SK-N-SH treated with all-trans-retinoic acid at 6 μM for 48 hours (cell line): ENCODE results near the gene ZFYVE27.

Source experiments
- ATAC-seq: fragments of 200-7000 bp; cut with Tn5 transposase; 3 replicates; pipeline ENCODE4 v1.9.1; 2020; ENCODE audit warnings: mild to moderate bottlenecking, moderate library complexity
- ARNTL ChIP-seq: fragments of 450-650 bp; formaldehyde crosslinking; IDR thresholded peaks from 2 replicates; pipeline ENCODE4 v1.5.0; 2020; ENCODE audit warnings: low read depth, mild to moderate bottlenecking, moderate library complexity, borderline replicate concordance
- BACH2 ChIP-seq: fragments of 250-450 bp; sonication (Bioruptor Pico); IDR thresholded peaks from 2 replicates; pipeline ENCODE4 v1.9.0; 2021; ENCODE audit warnings: mild to moderate bottlenecking, borderline replicate concordance
- CSDC2 ChIP-seq: fragments of 250-450 bp; sonication (Bioruptor Pico); IDR thresholded peaks from 2 replicates; pipeline ENCODE4 v1.5.0; 2020; ENCODE audit warnings: mild to moderate bottlenecking, moderate library complexity
- GLIS3 ChIP-seq: fragments of 250-450 bp; sonication (Bioruptor Pico); IDR thresholded peaks from 2 replicates; pipeline ENCODE4 v1.5.0; 2020; ENCODE audit warnings: mild to moderate bottlenecking, moderate library complexity
- ISL1 ChIP-seq: fragments of 250-450 bp; sonication (Bioruptor Pico); IDR thresholded peaks from 2 replicates; pipeline ENCODE4 v2.1.2; 2022; ENCODE audit warnings: mild to moderate bottlenecking, moderate library complexity
- OSR1 ChIP-seq: fragments of 250-450 bp; sonication (Bioruptor Pico); IDR thresholded peaks from 2 replicates; pipeline ENCODE4 v1.8.0; 2022; ENCODE audit warnings: moderate library complexity, mild to moderate bottlenecking, inconsistent platforms
- RARB ChIP-seq: fragments of 250-450 bp; sonication (Bioruptor Pico); IDR thresholded peaks from 2 replicates; pipeline ENCODE4 v1.8.0; 2021; ENCODE audit warnings: mild to moderate bottlenecking, moderate library complexity
- SNAI2 ChIP-seq: fragments of 250-450 bp; sonication (Bioruptor Pico); IDR thresholded peaks from 2 replicates; pipeline ENCODE4 v1.5.0; 2020; ENCODE audit warnings: mild to moderate bottlenecking, moderate library complexity
- TCF4 ChIP-seq: fragments of 250-450 bp; sonication (Bioruptor Pico); IDR thresholded peaks from 2 replicates; pipeline ENCODE4 v1.8.0; 2021; ENCODE audit warnings: mild to moderate bottlenecking, moderate library complexity, borderline replicate concordance
- TOX ChIP-seq: fragments of 250-450 bp; sonication (Bioruptor Pico); IDR thresholded peaks from 2 replicates; pipeline ENCODE4 v1.8.0; 2021; ENCODE audit warnings: mild to moderate bottlenecking, moderate library complexity, borderline replicate concordance
- ZFP3 ChIP-seq: fragments of 250-450 bp; sonication (Bioruptor Pico); IDR thresholded peaks from 2 replicates; pipeline ENCODE4 v1.5.0; 2020; ENCODE audit warnings: mild to moderate bottlenecking, moderate library complexity
- ZFP30 ChIP-seq: fragments of 450-650 bp; formaldehyde crosslinking; IDR thresholded peaks from 2 replicates; pipeline ENCODE4 v1.5.0; 2022; ENCODE audit warnings: mild to moderate bottlenecking, moderate library complexity
- ZNF565 ChIP-seq: fragments of 450-650 bp; formaldehyde crosslinking; conservative IDR thresholded peaks from 2 replicates; pipeline ENCODE4 v1.5.0; 2020; ENCODE audit warnings: low read depth, mild to moderate bottlenecking, moderate library complexity
- ZNF70 ChIP-seq: fragments of 450-650 bp; formaldehyde crosslinking; IDR thresholded peaks from 2 replicates; pipeline ENCODE4 v1.5.0; 2020; ENCODE audit warnings: mild to moderate bottlenecking, moderate library complexity
- ZNF8 ChIP-seq: fragments of 450-650 bp; formaldehyde crosslinking; IDR thresholded peaks from 2 replicates; pipeline ENCODE4 v1.5.0; 2020; ENCODE audit warnings: mild to moderate bottlenecking, moderate library complexity
- TF ChIP-seq, protein P1 (sequence below): fragments of 250-450 bp; sonication (Bioruptor Pico); IDR thresholded peaks from 2 replicates; pipeline ENCODE4 v1.5.1; 2021; ENCODE audit warnings: mild to moderate bottlenecking, moderate library complexity
- TF ChIP-seq, protein P2 (sequence below): fragments of 250-450 bp; sonication (Bioruptor Pico); IDR thresholded peaks from 2 replicates; pipeline ENCODE4 v1.5.0; 2020; ENCODE audit warnings: mild to moderate bottlenecking, moderate library complexity
- TF ChIP-seq, protein P3 (sequence below): fragments of 250-450 bp; sonication (Bioruptor Pico); IDR thresholded peaks from 2 replicates; pipeline ENCODE4 v1.8.0; 2021; ENCODE audit warnings: low read depth, mild to moderate bottlenecking, moderate library complexity, borderline replicate concordance

The ZFYVE27 gene

DNA sequence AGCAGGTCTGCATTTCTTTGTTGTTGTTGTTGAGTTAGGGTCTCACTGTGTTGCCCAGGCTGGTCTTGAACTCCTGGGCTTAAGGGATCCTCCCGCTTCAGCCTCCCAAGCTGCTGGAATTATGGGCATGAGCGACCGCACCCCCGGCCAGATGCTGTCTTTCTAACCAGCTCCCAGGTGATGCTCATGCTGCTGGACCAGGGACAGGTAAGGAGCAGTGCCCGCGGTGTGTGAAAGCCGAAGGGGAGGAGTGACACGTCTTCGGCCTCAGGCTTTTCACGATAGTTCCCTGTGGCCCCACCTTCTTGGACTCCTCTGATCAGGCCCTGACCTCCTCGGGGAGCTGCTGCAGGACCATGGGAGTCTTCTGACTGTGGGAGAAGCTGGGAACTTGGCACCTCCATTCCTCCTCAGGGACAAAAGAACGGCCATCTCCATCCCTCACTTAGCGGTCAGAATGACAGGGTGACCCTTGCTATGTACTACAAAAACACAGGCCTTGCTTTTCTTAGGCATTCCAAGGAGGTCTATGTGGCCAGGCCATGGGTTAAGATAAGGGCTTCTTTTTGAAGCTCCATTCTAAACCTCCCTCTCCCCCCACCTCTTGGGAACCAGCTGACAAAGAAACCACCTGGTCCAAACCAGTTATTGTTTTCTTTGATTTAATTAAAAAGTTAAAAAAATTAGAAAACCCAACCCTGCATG, 29.3 kb downstream of the ZFYVE27 start:
- TF ChIP-seq ZNF8 (CRISPR knock-in tag) (no peak), ZNF565 (no peak)
- no peak for ATAC-seq

DNA sequence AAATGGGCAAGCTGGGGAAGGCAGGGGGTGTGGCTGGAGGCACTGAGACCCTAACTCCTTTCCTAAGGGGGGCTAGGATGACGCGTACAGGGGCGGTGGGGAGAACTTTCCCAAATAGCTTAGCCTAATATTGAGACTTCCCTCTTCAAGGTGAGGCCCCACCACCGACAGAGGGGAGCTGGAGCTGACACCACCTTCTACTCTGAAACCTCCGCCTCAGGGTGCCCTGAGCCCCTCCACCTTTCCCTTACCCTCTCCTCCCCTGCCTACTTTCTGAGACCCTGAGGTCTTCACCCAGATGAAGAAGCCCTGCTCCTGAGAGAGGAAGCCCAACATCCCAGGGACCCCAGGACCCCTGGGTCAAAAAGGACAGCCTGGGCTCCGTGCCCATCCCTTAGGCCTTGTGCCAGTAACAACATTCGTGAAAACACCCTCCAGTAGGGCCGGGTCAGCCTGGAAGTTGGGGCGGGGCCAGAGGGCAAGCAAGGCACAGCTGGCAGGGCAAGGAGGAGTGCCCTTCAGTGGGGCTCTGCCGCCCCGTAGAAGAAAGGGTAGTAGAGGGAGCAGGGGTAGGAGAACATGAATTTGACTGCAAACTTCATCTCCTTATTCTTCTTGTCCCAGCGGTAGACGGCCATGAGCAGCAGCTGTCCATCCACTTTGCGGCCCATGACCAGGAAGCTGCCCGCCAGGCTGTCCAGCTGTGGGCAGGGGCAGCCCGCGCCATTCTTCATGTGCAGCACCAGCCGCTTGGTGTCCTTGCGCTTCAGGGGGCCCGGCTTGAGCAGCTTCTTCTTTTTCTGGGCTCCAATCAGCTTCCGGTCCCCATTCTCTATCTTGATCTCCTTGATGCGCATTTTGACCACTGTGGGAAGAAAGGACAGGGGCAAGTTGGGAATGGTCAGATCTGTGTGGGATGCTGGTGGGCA, 30.3 kb downstream of the ZFYVE27 start:
- ATAC-seq: no peak
- no peak for TF ChIP-seq OSR1 (CRISPR knock-in tag)

DNA sequence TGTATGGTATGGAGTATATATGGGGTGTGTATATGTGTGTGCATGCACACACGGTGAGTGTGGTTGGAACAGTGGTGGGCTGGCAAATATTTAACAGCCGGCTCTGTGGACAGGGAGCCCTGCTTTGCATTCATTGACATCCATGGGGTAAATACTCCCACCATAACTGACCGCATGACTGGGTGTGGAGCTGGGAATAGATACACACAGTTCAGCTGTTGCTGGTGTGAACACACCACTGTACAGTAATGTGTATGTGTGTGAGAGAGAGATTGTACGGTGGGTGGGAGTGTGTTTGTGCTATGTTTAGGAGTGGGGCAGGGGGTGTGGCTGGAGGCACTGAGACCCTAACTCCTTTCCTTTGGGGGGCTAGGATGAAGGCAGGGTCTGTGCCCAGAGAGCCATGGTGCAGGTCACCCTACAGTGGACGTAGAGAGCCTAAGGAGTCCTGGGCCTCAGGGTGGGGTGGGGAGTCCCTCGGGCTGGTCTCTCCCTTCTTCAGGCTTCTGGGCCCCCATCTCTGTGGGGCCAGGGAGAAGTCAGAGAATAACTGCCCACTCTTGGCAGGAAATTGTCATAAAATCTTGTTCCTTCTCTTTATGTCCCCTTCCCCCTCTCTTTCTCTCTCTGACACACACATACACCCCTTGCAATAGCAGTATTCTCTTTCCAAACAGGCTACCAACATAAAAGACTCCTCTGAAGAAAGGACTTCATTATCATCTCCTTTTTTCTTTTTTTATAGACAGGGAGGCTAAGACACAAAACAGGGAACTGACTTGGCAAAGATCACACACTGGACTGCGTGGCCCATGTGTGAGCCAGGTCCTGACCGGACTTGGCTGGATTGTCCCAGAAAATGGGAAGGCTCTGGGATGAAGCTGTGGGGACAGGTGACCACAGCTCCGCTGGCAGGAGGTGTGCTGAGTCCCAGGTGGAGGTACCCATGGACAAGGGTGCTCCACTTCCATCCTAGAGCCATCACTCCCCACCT, 31.7 kb downstream of the ZFYVE27 start:
- ATAC-seq: no peak
- TF ChIP-seq RARB (no peak), ZNF565 (no peak), ZNF8 (CRISPR knock-in tag) (no peak), GLIS3 (no peak)
- TF ChIP-seq, protein P1, sequence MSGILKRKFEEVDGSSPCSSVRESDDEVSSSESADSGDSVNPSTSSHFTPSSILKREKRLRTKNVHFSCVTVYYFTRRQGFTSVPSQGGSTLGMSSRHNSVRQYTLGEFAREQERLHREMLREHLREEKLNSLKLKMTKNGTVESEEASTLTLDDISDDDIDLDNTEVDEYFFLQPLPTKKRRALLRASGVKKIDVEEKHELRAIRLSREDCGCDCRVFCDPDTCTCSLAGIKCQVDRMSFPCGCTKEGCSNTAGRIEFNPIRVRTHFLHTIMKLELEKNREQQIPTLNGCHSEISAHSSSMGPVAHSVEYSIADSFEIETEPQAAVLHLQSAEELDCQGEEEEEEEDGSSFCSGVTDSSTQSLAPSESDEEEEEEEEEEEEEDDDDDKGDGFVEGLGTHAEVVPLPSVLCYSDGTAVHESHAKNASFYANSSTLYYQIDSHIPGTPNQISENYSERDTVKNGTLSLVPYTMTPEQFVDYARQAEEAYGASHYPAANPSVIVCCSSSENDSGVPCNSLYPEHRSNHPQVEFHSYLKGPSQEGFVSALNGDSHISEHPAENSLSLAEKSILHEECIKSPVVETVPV: no peak
- TF ChIP-seq, all 23 proteins: peak for 0

DNA sequence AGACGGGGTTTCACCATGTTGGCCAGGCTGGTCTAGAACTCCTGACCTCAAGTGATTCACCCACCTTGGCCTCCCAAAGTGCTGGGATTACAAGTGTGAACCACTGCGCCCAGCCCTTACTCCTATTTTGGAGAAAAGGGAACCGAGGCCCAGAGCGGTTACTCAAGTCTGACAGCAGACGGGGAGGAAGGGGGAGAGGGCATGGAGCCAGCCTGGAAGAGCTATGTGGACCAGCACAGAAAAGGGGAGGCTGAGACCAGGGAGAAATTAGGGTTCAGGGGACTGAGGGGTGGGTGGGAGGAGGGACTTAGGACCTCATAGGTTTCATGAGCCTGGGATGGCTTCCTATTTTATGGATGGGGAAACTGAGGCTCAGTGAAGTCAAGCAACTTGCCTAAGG, 33.3 kb downstream of the ZFYVE27 start:
- ATAC-seq: no peak
- TF ChIP-seq, protein P2, sequence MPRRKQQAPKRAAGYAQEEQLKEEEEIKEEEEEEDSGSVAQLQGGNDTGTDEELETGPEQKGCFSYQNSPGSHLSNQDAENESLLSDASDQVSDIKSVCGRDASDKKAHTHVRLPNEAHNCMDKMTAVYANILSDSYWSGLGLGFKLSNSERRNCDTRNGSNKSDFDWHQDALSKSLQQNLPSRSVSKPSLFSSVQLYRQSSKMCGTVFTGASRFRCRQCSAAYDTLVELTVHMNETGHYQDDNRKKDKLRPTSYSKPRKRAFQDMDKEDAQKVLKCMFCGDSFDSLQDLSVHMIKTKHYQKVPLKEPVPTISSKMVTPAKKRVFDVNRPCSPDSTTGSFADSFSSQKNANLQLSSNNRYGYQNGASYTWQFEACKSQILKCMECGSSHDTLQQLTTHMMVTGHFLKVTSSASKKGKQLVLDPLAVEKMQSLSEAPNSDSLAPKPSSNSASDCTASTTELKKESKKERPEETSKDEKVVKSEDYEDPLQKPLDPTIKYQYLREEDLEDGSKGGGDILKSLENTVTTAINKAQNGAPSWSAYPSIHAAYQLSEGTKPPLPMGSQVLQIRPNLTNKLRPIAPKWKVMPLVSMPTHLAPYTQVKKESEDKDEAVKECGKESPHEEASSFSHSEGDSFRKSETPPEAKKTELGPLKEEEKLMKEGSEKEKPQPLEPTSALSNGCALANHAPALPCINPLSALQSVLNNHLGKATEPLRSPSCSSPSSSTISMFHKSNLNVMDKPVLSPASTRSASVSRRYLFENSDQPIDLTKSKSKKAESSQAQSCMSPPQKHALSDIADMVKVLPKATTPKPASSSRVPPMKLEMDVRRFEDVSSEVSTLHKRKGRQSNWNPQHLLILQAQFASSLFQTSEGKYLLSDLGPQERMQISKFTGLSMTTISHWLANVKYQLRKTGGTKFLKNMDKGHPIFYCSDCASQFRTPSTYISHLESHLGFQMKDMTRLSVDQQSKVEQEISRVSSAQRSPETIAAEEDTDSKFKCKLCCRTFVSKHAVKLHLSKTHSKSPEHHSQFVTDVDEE (CRISPR knock-in tag): no peak
- TF ChIP-seq ZFP30 (no peak), SNAI2 (CRISPR knock-in tag) (no peak), CSDC2 (CRISPR knock-in tag) (no peak), ISL1 (CRISPR knock-in tag) (no peak), ARNTL (CRISPR knock-in tag) (no peak), ZNF70 (CRISPR knock-in tag) (no peak), TCF4 (no peak)
- TF ChIP-seq, protein P1: no peak

DNA sequence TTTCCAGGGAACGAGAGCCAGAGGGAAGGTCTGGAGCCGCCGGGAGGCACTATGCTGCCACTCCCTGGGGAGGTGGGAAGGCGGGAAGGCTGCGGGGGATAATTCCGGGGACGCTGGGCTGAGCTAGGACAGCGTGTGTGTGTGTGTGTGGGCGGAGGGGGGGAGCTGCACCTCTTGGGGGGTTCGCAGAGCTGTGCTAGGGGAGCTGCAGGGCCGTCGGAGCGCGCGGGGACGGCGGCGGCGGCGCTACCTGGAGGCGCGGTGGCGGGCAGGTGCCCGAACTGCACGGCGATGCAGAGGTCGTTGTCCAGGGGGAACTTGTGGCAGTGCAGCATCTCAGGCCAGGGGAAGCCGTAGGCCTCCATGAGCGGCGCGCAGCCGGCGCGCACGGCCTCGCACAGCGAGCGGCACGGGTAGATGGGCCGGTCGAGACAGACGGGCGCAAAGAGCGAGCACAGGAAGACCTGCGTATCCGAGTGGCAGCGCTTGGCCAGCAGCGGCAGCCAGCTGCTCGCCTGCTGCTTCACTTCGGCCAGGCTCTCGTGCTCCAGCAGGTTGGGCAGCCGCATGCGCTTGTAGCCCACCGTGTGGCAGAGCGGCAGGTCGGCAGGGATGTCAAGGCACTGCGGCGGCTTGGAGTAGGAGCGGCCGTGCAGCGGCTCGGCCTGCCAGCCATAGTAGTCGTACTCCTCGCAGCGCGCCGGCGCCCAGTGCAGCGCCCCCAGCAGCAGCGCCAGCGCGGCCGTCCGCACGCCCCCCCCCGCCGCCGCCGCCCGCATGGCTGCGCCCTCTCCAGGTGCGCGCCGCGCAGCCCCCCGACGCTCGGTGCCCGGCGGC, 34.3 kb downstream of the ZFYVE27 start:
- peak; percentile 55 for ATAC-seq
- TF ChIP-seq, protein P2 (CRISPR knock-in tag): no peak
- TF ChIP-seq TOX (CRISPR knock-in tag): no peak
- TF ChIP-seq, protein P3, sequence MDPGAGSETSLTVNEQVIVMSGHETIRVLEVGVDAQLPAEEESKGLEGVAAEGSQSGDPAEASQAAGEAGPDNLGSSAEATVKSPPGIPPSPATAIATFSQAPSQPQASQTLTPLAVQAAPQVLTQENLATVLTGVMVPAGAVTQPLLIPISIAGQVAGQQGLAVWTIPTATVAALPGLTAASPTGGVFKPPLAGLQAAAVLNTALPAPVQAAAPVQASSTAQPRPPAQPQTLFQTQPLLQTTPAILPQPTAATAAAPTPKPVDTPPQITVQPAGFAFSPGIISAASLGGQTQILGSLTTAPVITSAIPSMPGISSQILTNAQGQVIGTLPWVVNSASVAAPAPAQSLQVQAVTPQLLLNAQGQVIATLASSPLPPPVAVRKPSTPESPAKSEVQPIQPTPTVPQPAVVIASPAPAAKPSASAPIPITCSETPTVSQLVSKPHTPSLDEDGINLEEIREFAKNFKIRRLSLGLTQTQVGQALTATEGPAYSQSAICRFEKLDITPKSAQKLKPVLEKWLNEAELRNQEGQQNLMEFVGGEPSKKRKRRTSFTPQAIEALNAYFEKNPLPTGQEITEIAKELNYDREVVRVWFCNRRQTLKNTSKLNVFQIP (CRISPR knock-in tag): no peak
- TF ChIP-seq ISL1 (CRISPR knock-in tag): no peak
- TF ChIP-seq BACH2: no peak
- no peak for TF ChIP-seq ZFP3 (CRISPR knock-in tag)
- no peak for TF ChIP-seq OSR1 (CRISPR knock-in tag)
- no peak for TF ChIP-seq ZNF565
- no peak for TF ChIP-seq SNAI2 (CRISPR knock-in tag)
- no peak for TF ChIP-seq ZNF70 (CRISPR knock-in tag)
